NB4 (cell line): ENCODE measurements around the gene UBN2.

Source experiments
- POLR2A ChIP-seq: IDR thresholded peaks from 2 replicates; pipeline ENCODE4 v1.6.1; 2011; ENCODE audit warnings: mild to moderate bottlenecking; ENCODE audit not compliant: insufficient read length; ENCODE audit errors: extremely low read depth
- TF ChIP-seq, protein P1 (sequence below): IDR thresholded peaks from one replicate; pipeline ENCODE4 v1.5.1; 2012; ENCODE audit warnings: low read depth, low read length
- TF ChIP-seq, protein P2 (sequence below): IDR thresholded peaks from 2 replicates; pipeline ENCODE4 v1.6.1; 2011; ENCODE audit warnings: low read depth, low read length

DNA sequence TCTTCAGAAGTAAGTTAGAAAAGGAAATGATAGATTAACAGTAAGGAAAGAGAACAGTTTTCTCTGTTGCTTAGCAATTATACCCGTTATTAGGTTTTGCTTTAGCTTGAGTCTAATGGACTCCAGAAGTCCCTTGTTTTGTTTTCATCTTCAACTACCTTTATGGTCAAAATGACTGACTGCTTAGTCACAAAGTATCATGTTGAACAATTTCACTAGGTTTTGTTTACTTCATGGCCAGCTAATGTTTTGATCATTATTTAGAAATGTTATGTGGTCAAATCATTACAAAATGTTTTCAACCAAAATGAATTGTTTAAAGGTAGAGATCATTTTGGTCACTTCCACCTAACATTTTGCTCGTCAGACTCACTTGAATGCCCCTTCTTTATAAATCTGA lies 1.9 kb downstream of the UBN2 start:
- TF ChIP-seq, protein P1, sequence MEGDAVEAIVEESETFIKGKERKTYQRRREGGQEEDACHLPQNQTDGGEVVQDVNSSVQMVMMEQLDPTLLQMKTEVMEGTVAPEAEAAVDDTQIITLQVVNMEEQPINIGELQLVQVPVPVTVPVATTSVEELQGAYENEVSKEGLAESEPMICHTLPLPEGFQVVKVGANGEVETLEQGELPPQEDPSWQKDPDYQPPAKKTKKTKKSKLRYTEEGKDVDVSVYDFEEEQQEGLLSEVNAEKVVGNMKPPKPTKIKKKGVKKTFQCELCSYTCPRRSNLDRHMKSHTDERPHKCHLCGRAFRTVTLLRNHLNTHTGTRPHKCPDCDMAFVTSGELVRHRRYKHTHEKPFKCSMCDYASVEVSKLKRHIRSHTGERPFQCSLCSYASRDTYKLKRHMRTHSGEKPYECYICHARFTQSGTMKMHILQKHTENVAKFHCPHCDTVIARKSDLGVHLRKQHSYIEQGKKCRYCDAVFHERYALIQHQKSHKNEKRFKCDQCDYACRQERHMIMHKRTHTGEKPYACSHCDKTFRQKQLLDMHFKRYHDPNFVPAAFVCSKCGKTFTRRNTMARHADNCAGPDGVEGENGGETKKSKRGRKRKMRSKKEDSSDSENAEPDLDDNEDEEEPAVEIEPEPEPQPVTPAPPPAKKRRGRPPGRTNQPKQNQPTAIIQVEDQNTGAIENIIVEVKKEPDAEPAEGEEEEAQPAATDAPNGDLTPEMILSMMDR: no peak
- no peak for TF ChIP-seq POLR2A
- TF ChIP-seq, protein P2, sequence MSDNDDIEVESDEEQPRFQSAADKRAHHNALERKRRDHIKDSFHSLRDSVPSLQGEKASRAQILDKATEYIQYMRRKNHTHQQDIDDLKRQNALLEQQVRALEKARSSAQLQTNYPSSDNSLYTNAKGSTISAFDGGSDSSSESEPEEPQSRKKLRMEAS: no peak
